Brain microvascular endothelial cell (primary cell): ENCODE measurements around the gene PTP4A1.
"Not testable (repeated sequence)": the region's sequence is repeated elsewhere in the genome, so short reads cannot be mapped to it uniquely, and the experiment has no call there.

Experiments used
- DNase-seq: peaks from one replicate; pipeline ENCODE4 v3.0.0-alpha.2; 2020
- H3K27ac ChIP-seq: fragments of 250-450 bp; sonication (Bioruptor Pico); 2 replicates; pipeline ENCODE4 v1.5.1; 2020; ENCODE audit warnings: mild to moderate bottlenecking, moderate library complexity
- H3K27me3 ChIP-seq: fragments of 250-450 bp; sonication (Bioruptor Pico); replicated peaks from 2 replicates; pipeline ENCODE4 v1.5.1; 2020; ENCODE audit warnings: mild to moderate bottlenecking
- H3K36me3 ChIP-seq: fragments of 250-450 bp; sonication (Bioruptor Pico); replicated peaks from 2 replicates; pipeline ENCODE4 v1.5.1; 2020; ENCODE audit warnings: mild to moderate bottlenecking
- H3K4me3 ChIP-seq: 2 replicates; pipeline ENCODE4 v1.5.1; 2011; ENCODE audit warnings: low read depth, mild to moderate bottlenecking, control low read depth, low read length, moderate library complexity
- in situ Hi-C: cut with HindIII; loops from 2 replicates; pipeline ENCODE4 v1.10.0; 2017; ENCODE audit warnings: low sequenced_read_pairs, low pct_ligation_motif_present
- TF ChIP-seq, protein P1 (sequence below): IDR thresholded peaks from 2 replicates; pipeline ENCODE4 v1.5.1; 2011; ENCODE audit warnings: low read depth, mild to moderate bottlenecking, moderate library complexity, low read length, control low read depth, inconsistent platforms; ENCODE audit errors: missing control alignments

The PTP4A1 gene

DNA sequence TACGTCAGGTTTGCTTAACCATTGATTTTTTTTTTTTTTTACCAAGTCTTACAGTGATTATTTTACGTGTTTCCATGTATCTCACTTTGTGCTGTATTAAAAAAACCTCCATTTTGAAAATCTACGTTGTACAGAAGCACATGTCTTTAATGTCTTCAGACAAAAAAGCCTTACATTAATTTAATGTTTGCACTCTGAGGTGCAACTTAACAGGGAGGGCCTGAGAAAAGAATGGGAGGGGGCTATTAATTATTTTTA is 8.4 kb downstream of the PTP4A1 start:
- no peak overlapping the region for H3K27ac ChIP-seq
- TF ChIP-seq, protein P1, sequence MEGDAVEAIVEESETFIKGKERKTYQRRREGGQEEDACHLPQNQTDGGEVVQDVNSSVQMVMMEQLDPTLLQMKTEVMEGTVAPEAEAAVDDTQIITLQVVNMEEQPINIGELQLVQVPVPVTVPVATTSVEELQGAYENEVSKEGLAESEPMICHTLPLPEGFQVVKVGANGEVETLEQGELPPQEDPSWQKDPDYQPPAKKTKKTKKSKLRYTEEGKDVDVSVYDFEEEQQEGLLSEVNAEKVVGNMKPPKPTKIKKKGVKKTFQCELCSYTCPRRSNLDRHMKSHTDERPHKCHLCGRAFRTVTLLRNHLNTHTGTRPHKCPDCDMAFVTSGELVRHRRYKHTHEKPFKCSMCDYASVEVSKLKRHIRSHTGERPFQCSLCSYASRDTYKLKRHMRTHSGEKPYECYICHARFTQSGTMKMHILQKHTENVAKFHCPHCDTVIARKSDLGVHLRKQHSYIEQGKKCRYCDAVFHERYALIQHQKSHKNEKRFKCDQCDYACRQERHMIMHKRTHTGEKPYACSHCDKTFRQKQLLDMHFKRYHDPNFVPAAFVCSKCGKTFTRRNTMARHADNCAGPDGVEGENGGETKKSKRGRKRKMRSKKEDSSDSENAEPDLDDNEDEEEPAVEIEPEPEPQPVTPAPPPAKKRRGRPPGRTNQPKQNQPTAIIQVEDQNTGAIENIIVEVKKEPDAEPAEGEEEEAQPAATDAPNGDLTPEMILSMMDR, result no peak
- H3K36me3 ChIP-seq, result peaks cover 51% of the 10 kb centered on the region
- H3K27me3 ChIP-seq, result no peaks in the 10 kb centered on the region
- H3K4me3 ChIP-seq, result no peak overlapping the region
- in situ Hi-C loops, result no loop called here
- no peak for DNase-seq

DNA sequence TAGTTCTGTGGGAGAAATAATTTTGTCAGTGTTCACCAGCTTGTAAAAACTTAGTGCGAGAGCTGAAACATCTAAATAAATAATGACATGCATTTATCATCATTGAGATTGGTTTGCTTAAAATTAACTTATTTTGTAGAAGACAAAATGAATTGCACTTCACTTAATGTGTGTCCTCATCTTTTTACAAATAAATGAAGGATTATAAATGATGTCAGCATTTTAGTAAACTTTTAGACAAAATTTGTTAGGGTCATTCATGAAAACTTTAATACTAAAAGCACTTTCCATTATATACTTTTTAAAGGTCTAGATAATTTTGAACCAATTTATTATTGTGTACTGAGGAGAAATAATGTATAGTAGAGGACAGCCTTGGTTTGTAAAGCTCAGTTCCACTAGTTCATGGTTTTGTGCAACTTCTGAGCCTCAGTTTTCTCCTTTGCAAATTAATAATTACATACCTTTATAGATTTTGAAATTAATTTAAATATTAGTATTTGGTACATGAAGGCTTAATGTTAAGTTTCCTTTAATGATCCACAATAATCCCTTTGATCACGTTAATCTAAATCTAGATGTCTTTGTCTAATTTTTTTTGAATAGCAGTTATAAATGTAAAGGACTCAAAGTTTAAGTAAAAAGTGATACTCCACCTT is 9.2 kb downstream of the PTP4A1 start:
- H3K36me3 ChIP-seq, result peaks cover 51% of the 10 kb centered on the region
- H3K4me3 ChIP-seq, result no peak overlapping the region
- H3K27ac ChIP-seq, result no peak overlapping the region
- H3K27me3 ChIP-seq, result no peaks in the 10 kb centered on the region
- in situ Hi-C loops, result no loop called here
- TF ChIP-seq, protein P1, result no peak
- no peak for DNase-seq

DNA sequence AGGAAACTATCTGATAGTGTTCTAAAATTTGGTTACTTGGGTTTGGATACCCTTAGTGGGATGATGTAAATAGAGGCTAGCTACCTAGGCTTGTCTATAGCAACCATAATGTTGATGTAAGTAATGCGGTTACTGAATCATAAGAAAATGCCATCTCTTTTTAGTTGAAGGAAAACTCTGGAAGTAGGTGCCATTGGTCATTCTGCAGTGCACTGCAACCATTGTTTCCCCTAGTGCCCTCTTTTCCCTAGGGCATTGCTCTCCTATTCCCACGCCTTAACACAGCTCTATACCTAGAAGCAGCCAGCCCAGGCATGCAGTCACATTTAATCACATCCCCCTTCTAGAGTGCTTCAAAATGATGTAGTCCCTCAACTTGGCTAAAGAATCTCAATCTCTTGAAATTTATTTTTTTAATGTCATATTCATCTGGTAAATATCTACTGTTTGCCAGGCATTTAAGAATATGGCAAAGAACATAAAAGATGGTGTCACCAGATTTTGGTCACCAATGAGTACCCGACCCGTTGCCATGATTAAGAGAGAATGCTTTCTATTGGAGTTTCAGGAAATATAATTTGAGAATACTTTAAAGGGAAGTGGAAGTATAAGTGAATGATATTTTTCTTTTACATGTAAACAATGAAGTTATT is 10.4 kb downstream of the PTP4A1 start:
- no peak overlapping the region for H3K27ac ChIP-seq
- no peaks in the 10 kb centered on the region for H3K27me3 ChIP-seq
- in situ Hi-C loops, result no loop called here
- no peak overlapping the region for H3K4me3 ChIP-seq
- H3K36me3 ChIP-seq, result peaks cover 42% of the 10 kb centered on the region
- DNase-seq, result no peak
- TF ChIP-seq, protein P1, result no peak

DNA sequence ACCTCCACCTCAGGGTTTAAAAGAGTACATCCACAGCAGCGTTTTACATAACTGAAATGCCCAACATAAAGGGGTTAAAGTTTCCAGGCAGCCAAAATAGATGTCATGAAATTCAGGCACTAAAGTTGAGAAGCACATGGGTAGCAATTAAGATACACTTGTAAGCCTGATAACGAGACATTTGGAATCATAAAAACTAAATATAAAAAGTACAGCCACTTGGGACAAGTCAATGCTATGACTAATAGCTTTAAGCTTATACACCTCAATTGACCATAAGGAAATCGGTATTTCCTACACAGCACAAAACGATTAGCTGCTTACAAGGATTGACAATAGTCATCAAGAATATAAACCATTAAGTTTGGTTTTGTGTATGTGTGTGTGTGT is 11.8 kb downstream of the PTP4A1 start:
- TF ChIP-seq, protein P1, result no peak
- H3K27ac ChIP-seq, result no peak overlapping the region
- no peak for DNase-seq
- H3K36me3 ChIP-seq, result peaks cover 31% of the 10 kb centered on the region
- in situ Hi-C loops, result no loop called here
- H3K27me3 ChIP-seq, result no peaks in the 10 kb centered on the region
- no peak overlapping the region for H3K4me3 ChIP-seq

DNA sequence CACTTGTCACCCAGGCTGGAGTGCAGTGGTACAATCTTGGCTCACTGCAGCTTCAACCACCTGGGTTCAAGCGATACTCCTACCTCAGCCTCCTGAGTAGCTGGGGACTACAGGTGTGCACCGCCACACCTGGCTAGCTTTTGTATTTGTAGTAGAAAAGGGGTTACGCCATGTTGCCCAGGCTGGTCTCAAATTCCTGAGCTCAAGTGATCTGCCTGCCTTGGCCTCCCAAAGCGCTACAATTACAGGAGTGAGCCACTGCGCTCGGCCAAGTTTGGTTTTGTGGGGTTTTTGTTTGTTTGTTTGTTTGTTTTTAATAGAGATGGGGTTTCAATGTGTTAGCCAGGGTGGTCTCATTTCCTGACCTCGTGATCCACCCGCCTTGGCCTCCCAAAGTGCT is 12.3 kb downstream of the PTP4A1 start:
- H3K36me3 ChIP-seq, result peaks cover 26% of the 10 kb centered on the region
- H3K27me3 ChIP-seq, result no peaks in the 10 kb centered on the region
- DNase-seq, result no peak
- H3K27ac ChIP-seq, result no peak overlapping the region
- in situ Hi-C loops, result no loop called here
- TF ChIP-seq, protein P1, result no peak
- no peak overlapping the region for H3K4me3 ChIP-seq

DNA sequence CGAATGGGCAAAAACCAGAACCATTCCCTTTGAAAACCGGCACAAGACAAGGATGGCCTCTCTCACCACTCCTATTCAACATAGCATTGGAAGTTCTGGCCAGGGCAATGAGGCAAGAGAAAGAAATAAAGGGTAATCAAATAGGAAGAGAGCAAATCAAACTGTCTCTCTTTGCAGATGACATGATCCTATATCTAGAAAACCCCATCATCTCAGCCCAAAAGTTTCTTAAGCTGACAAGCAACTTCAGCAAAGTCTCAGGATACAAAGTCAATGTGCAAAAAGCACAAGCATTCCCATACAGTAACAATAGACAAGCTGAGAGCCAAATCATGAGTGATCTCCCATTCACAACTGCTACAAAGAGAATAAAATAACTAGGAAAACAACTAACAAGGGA is 13.4 kb downstream of the PTP4A1 start:
- H3K27ac ChIP-seq, H3K27me3 ChIP-seq, H3K4me3 ChIP-seq, DNase-seq, in situ Hi-C loops: not testable (repeated sequence)
- H3K36me3 ChIP-seq, result peaks cover 15% of the 10 kb centered on the region
